Mesendoderm (in vitro differentiated cells): ENCODE data around the gene COBL.

Experiments used
- DNase-seq: peaks from one replicate; pipeline ENCODE4 v3.0.0; 2013
- H2AK5ac ChIP-seq: 2 replicates; pipeline ENCODE4 v1.6.1; 2013; ENCODE audit warnings: low read length, inconsistent platforms
- H2BK120ac ChIP-seq: 2 replicates; pipeline ENCODE4 v1.6.1; 2013; ENCODE audit warnings: low read depth, mild to moderate bottlenecking, low read length, moderate library complexity, mixed read lengths
- H2BK15ac ChIP-seq: replicated peaks from 2 replicates; pipeline ENCODE4 v1.6.1; 2013; ENCODE audit warnings: low read depth, mild to moderate bottlenecking, moderate library complexity
- H2BK5ac ChIP-seq: 2 replicates; pipeline ENCODE4 v1.6.1; 2013; ENCODE audit warnings: low read length, inconsistent platforms
- H3K18ac ChIP-seq: 2 replicates; pipeline ENCODE4 v1.6.1; 2013; ENCODE audit warnings: mild to moderate bottlenecking, low read length, mixed read lengths
- H3K23ac ChIP-seq: one replicate; pipeline ENCODE4 v1.6.1; 2013; ENCODE audit warnings: low read length
- H3K27ac ChIP-seq: 2 replicates; pipeline ENCODE4 v1.5.1; 2013; ENCODE audit warnings: low read depth, mild to moderate bottlenecking, inconsistent platforms, low read length, moderate library complexity
- H3K27me3 ChIP-seq: 2 replicates; pipeline ENCODE4 v1.6.1; 2013; ENCODE audit warnings: low read length, control low read depth, mild to moderate bottlenecking, inconsistent platforms; ENCODE audit not compliant: insufficient read depth, poor library complexity
- H3K36me3 ChIP-seq: 2 replicates; pipeline ENCODE4 v1.6.1; 2013; ENCODE audit warnings: low read length, inconsistent platforms; ENCODE audit not compliant: control insufficient read depth, insufficient read depth
- H3K4ac ChIP-seq: one replicate; pipeline ENCODE4 v1.6.1; 2013; ENCODE audit warnings: low read depth, mild to moderate bottlenecking, low read length, moderate library complexity
- H3K4me1 ChIP-seq: 2 replicates; pipeline ENCODE4 v1.6.1; 2013; ENCODE audit warnings: low read depth, low read length, inconsistent platforms; ENCODE audit not compliant: control insufficient read depth
- H3K4me2 ChIP-seq: 2 replicates; pipeline ENCODE4 v1.6.1; 2013; ENCODE audit warnings: low read length
- H3K4me3 ChIP-seq: 2 replicates; pipeline ENCODE4 v1.5.1; 2013; ENCODE audit warnings: mild to moderate bottlenecking, low read length
- H3K56ac ChIP-seq: one replicate; pipeline ENCODE4 v1.6.1; 2013; ENCODE audit warnings: low read length
- H3K79me1 ChIP-seq: 2 replicates; pipeline ENCODE4 v1.6.1; 2013; ENCODE audit warnings: low read length, inconsistent platforms
- H3K79me2 ChIP-seq: 2 replicates; pipeline ENCODE4 v1.6.1; 2013; ENCODE audit warnings: mild to moderate bottlenecking, low read length; ENCODE audit not compliant: control insufficient read depth, insufficient read depth
- H3K9ac ChIP-seq: 2 replicates; pipeline ENCODE4 v1.6.1; 2013; ENCODE audit warnings: low read length, inconsistent platforms
- H4K5ac ChIP-seq: one replicate; pipeline ENCODE4 v1.6.1; 2013; ENCODE audit warnings: low read length
- H4K8ac ChIP-seq: one replicate; pipeline ENCODE4 v1.6.1; 2013; ENCODE audit warnings: low read depth, mild to moderate bottlenecking, control low read depth, low read length, moderate library complexity
- WGBS: extraction: QIAGEN DNeasy Blood & Tissue Kit; methylation state at CpG from one replicate; pipeline ENCODE4 v1.1.7; 2013; ENCODE audit warnings: low lambda C conversion rate, missing lambda C conversion rate; ENCODE audit not compliant: insufficient coverage; ENCODE audit errors: extremely low coverage; 5-methylcytosine and 5-hydroxymethylcytosine counted together

Gene COBL

DNA sequence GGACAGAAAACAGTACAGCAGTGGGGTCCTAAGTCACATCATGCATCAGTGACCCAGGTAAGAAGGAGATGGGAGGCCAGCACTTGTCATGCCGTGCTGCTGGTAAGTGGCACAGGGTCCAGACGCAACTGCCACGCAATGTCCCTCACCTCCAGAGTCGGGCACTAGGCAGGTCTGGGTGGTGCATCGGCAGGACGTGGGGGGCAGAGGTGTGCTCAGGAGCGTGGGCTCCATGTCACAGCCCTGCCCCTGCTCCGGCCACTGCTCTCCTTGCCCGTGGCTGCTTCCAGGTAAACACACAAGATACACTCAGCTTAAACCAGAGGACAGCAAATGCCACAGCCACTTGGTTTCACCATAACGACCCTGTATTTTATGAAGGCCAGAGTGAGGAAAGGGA, 47.3 kb downstream of the COBL start:
- H3K79me1 ChIP-seq: no peaks in the 10 kb centered on the region
- no peak overlapping the region for H2BK15ac ChIP-seq
- no CpG with 5 or more reads among the region's 10 CpGs for WGBS
- no peaks in the 10 kb centered on the region for H3K4me1 ChIP-seq
- H2BK5ac ChIP-seq: no peak overlapping the region
- no peak overlapping the region for H2AK5ac ChIP-seq
- H3K27ac ChIP-seq: no peak overlapping the region
- no peak for DNase-seq
- no peak overlapping the region for H3K18ac ChIP-seq
- no peak overlapping the region for H3K56ac ChIP-seq
- no peak overlapping the region for H3K4me2 ChIP-seq
- no peak overlapping the region for H3K4me3 ChIP-seq
- no peak overlapping the region for H3K9ac ChIP-seq
- H4K8ac ChIP-seq: no peak overlapping the region
- H4K5ac ChIP-seq: no peak overlapping the region
- H3K79me2 ChIP-seq: no peaks in the 10 kb centered on the region
- no peak overlapping the region for H3K23ac ChIP-seq
- no peaks in the 10 kb centered on the region for H3K36me3 ChIP-seq
- H3K4ac ChIP-seq: no peak overlapping the region
- H3K27me3 ChIP-seq: no peaks in the 10 kb centered on the region
- no peak overlapping the region for H2BK120ac ChIP-seq

DNA sequence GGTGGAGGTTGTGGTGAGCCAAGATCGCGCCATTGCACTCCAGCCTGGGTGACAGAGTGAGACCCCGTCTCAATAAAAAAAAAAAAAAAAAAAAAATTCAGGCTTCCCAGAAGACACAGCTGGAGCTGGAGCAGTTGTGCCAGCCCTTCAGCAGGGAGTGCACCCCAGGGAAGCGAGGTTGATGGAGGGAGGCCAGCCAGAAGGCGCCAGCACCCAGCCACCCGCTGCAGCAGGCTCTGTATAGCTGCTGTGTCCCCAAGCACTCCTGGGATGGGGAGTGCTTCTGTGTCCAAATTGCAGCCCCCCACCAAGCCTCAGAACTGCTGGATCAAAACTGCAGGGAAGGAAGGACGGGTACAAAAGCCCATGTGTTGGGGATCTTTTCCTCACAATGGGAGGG, 47.8 kb downstream of the COBL start:
- H4K5ac ChIP-seq: no peak overlapping the region
- no peak overlapping the region for H2BK15ac ChIP-seq
- no peaks in the 10 kb centered on the region for H3K79me2 ChIP-seq
- H3K27ac ChIP-seq: no peak overlapping the region
- H4K8ac ChIP-seq: no peak overlapping the region
- WGBS: no CpG with 5 or more reads among the region's 7 CpGs
- no peak overlapping the region for H3K9ac ChIP-seq
- no peak for DNase-seq
- no peak overlapping the region for H3K4ac ChIP-seq
- H3K18ac ChIP-seq: no peak overlapping the region
- H2BK120ac ChIP-seq: no peak overlapping the region
- no peaks in the 10 kb centered on the region for H3K36me3 ChIP-seq
- H2AK5ac ChIP-seq: no peak overlapping the region
- H3K23ac ChIP-seq: no peak overlapping the region
- no peaks in the 10 kb centered on the region for H3K79me1 ChIP-seq
- no peak overlapping the region for H3K4me3 ChIP-seq
- no peaks in the 10 kb centered on the region for H3K4me1 ChIP-seq
- H3K27me3 ChIP-seq: no peaks in the 10 kb centered on the region
- H2BK5ac ChIP-seq: no peak overlapping the region
- no peak overlapping the region for H3K4me2 ChIP-seq
- no peak overlapping the region for H3K56ac ChIP-seq

DNA sequence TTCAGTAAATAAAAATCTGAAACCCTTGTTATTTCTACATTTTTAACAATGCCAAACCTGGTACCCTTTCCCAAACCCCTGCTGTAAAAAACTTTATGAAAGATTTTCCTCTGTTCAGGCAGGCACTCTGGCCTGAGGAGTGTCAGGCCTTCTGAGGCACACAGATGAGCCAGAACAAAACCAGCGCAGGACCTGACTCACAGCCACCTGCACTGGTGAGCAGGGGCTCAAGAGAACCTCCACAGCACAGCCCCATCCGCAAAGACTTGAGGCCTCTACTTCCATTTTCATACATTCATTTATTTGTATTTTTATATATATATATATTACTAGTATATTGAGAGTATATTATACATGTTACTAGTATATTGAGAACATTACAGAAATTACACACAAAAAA, 49.4 kb downstream of the COBL start:
- Histone ChIP-seq H3K27me3 (no peaks in the 10 kb centered on the region), H3K9ac (no peak overlapping the region), H4K5ac (no peak overlapping the region), H2BK5ac (no peak overlapping the region), H3K4me1 (no peaks in the 10 kb centered on the region), H3K4me3 (no peak overlapping the region), H3K23ac (no peak overlapping the region), H3K79me2 (no peaks in the 10 kb centered on the region), H2BK15ac (no peak overlapping the region), H3K4me2 (no peak overlapping the region), H3K27ac (no peak overlapping the region), H3K4ac (no peak overlapping the region), H3K79me1 (no peaks in the 10 kb centered on the region), H4K8ac (no peak overlapping the region), H3K56ac (no peak overlapping the region), H2BK120ac (no peak overlapping the region), H3K36me3 (no peaks in the 10 kb centered on the region), H2AK5ac (no peak overlapping the region), H3K18ac (no peak overlapping the region)
- no CpG with 5 or more reads among the region's 2 CpGs for WGBS
- no peak for DNase-seq

DNA sequence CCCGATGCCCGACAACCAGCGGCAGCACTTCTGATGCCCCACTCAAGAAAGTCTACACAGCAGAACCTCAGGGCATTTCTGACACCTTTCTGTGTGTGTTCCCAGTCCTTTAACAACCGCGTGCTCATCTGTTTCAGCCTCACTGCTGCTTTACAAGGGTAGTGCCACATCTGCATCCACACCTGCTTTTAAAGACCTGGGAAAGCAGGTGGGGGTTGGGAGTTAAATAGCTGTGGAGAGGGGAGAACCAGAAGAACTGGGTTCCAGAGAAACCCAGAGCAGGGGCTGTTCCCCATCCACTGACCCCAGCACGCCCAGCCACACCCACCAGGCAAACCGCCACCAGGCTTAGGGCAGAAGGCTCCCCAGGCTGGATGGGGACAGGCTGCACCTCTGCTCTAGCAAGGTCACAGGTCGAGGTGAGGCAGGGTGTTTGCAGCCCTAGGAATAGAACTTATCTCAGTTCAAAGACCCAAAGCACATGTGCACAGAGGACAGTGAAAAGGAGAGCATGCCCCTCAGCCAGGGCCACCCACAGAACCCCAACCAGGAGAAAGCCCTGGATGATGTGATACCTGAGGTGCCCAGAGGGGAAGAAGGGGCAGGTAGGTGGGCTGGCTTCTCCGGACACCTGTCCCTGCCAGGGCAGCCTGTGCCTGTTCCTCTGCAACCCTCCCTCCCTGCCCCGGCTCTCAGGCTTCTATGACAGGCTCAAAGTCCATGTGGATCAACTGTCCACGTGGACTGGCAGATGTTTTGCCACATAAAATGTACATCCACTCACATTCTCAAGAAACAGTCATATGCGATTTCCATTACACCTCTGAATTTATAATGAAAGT, 51.3 kb downstream of the COBL start:
- Histone ChIP-seq H3K27me3 (no peaks in the 10 kb centered on the region), H3K23ac (no peak overlapping the region), H3K56ac (no peak overlapping the region), H3K4ac (no peak overlapping the region), H4K5ac (no peak overlapping the region), H3K79me2 (no peaks in the 10 kb centered on the region), H3K4me2 (no peak overlapping the region), H2AK5ac (no peak overlapping the region), H2BK120ac (no peak overlapping the region), H3K4me3 (no peak overlapping the region), H3K79me1 (no peaks in the 10 kb centered on the region), H3K4me1 (no peaks in the 10 kb centered on the region), H3K9ac (no peak overlapping the region), H4K8ac (no peak overlapping the region), H3K36me3 (no peaks in the 10 kb centered on the region), H2BK15ac (no peak overlapping the region), H2BK5ac (no peak overlapping the region), H3K27ac (no peak overlapping the region), H3K18ac (no peak overlapping the region)
- DNase-seq: no peak
- no CpG with 5 or more reads among the region's 12 CpGs for WGBS

DNA sequence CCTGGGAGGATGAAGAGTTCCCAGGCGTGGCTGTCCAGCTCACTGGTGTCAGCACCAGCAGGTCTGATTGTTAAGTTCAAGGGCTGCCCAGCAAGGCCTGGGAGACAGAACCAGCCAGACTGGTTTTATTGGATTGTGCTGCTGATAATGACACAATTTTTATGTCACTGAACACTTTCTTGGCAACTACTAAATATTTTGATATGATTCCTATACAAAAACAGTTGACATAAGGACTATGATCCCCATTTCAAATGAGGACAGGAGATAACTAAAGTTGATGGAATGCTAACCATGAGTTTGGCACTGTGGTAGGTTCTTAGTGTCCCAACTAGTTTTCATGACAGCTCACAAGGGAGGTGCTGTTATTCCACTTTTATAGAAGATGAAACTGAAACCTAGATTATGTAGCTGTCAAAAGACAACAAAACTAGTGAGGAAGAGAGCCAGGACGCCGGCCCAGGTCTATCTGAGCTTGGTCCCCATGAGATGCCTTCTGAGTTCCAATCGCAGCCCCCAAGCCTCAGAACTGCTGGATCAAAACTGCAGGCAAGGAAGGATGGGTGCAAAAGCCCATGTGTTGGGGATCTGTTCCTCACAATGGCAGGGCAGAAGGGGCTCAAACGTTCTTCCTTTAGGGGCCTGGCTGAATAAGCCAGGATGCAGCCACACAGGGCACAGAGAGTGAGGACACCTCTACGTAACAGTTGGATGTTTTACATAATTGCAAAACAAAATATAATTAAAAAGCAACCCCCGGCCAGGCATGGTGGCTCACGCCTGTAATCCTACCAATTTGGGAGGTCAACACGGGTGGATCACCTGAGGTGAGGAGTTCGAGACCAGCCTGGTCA, 52.8 kb downstream of the COBL start:
- no peaks in the 10 kb centered on the region for H3K36me3 ChIP-seq
- no peak overlapping the region for H2BK5ac ChIP-seq
- no peak overlapping the region for H3K4me3 ChIP-seq
- no peak overlapping the region for H3K23ac ChIP-seq
- no peak overlapping the region for H3K27ac ChIP-seq
- H3K79me2 ChIP-seq: no peaks in the 10 kb centered on the region
- no peak overlapping the region for H3K9ac ChIP-seq
- no peak overlapping the region for H2AK5ac ChIP-seq
- H3K79me1 ChIP-seq: no peaks in the 10 kb centered on the region
- no peak overlapping the region for H2BK120ac ChIP-seq
- WGBS: no CpG with 5 or more reads among the region's 10 CpGs
- no peak overlapping the region for H3K56ac ChIP-seq
- H3K4me2 ChIP-seq: no peak overlapping the region
- H4K5ac ChIP-seq: no peak overlapping the region
- no peaks in the 10 kb centered on the region for H3K4me1 ChIP-seq
- H3K18ac ChIP-seq: no peak overlapping the region
- DNase-seq: no peak
- H4K8ac ChIP-seq: no peak overlapping the region
- no peaks in the 10 kb centered on the region for H3K27me3 ChIP-seq
- no peak overlapping the region for H3K4ac ChIP-seq
- no peak overlapping the region for H2BK15ac ChIP-seq
